HepG2 (cell line): ENCODE measurements around the gene CACNA1G. TPM values are rescaled to one million over a fixed set of nuclear protein-coding genes. Genes with fewer than 3 reads are reported as not detected.
A peak's percentile ranks its signal among the peaks of the same experiment; 100 is the strongest.

Experiments
- BCLAF1 ChIP-seq: fragments of 450-650 bp; IDR thresholded peaks from 2 replicates; pipeline ENCODE4 v1.6.1; 2017; ENCODE audit warnings: mild to moderate bottlenecking
- MTF1 ChIP-seq: sonication (generic); formaldehyde crosslinking; IDR thresholded peaks from 2 replicates; pipeline ENCODE4 v1.5.0; 2020; ENCODE audit warnings: missing genetic modification reagents
- NONO ChIP-seq, 2 experiments: fragments of 450-650 bp in 1 of 2; sonication (generic) in 1 of 2; formaldehyde crosslinking in 1 of 2; IDR thresholded peaks in 1 of 2; conservative IDR thresholded peaks in 1 of 2; 2 replicates each; pipeline versions ENCODE4 v1.6.1 to v1.8.0; 2017 to 2022; ENCODE audit warnings: mild to moderate bottlenecking in 1 of 2, missing genetic modification reagents in 1 of 2, moderate library complexity in 1 of 2
- SNAPC5 ChIP-seq: sonication (generic); formaldehyde crosslinking; IDR thresholded peaks from 2 replicates; pipeline ENCODE4 v1.8.1; 2023; ENCODE audit warnings: mild to moderate bottlenecking, missing genetic modification reagents, borderline replicate concordance
- ZBTB34 ChIP-seq: sonication (generic); formaldehyde crosslinking; IDR thresholded peaks from 2 replicates; pipeline ENCODE4 v1.8.0; 2022; ENCODE audit warnings: mild to moderate bottlenecking, missing genetic modification reagents
- ZFP37 ChIP-seq: sonication (generic); formaldehyde crosslinking; IDR thresholded peaks from 2 replicates; pipeline ENCODE4 v1.4.0; 2020; ENCODE audit warnings: missing genetic modification reagents, borderline replicate concordance
- ZNF142 ChIP-seq: sonication (generic); formaldehyde crosslinking; IDR thresholded peaks from 2 replicates; pipeline ENCODE4 v1.4.0; 2020; ENCODE audit warnings: missing genetic modification reagents
- ZNF407 ChIP-seq: sonication (generic); formaldehyde crosslinking; IDR thresholded peaks from one replicate; pipeline ENCODE4 v1.5.1; 2020; ENCODE audit warnings: mild to moderate bottlenecking, missing genetic modification reagents; ENCODE audit errors: not compliant biosample characterization
- polyA plus RNA-seq, 8 experiments: library from polyadenylated mRNA; depleted of rRNA in 3 of 8; stranded (reverse) in 7 of 8; unstranded in 1 of 8; fragments of >200 nt; fragmentation: Illumina TruSeq in 4 of 8; extraction: Trizol in 4 of 8; gene quantifications; 2 replicates each; pipeline versions ENCODE4 v1.2.1 to v1.2.3, GENCODE V29; 2011 to 2016; ENCODE audit warnings: low read depth in 4 of 8, missing spikeins in 1 of 8, mixed read lengths in 1 of 8; ENCODE audit not compliant: insufficient read depth in 1 of 8
- total RNA-seq, 5 experiments: library from RNA; depleted of rRNA; stranded (reverse); fragments of >200 nt; fragmentation: Illumina TruSeq; extraction: Trizol; gene quantifications; 2 replicates each; pipeline ENCODE4 v1.2.3, GENCODE V29; 2016; ENCODE audit warnings: low read depth in 1 of 5

CACNA1G gene
- total and polyA plus RNA-seq, 2 of the 13 experiments (the other 11 are each of a cell fraction or from before 2014, with no cell fraction given), result 0.02 TPM; not detected in 1

- no peak for TF ChIP-seq ZBTB34 (CRISPR knock-in tag)
- peak; percentile 37 for TF ChIP-seq ZNF407 (CRISPR knock-in tag)
- TF ChIP-seq MTF1 (CRISPR knock-in tag), result no peak
- no peak for TF ChIP-seq SNAPC5
- no peak for TF ChIP-seq BCLAF1
- no peak for TF ChIP-seq NONO (IDR thresholded peaks at IDR 0.05)
- no peak for TF ChIP-seq NONO (CRISPR knock-in tag; conservative IDR thresholded peaks at IDR 0.05)
- TF ChIP-seq ZNF142 (CRISPR knock-in tag), result no peak
- no peak for TF ChIP-seq ZFP37
These were observed 26.1 kb upstream of the CACNA1G start (continued) for GRCh38 chr17:50534222-50534978.
